Measurements from ENCODE around the gene WFDC5. TPM values are rescaled to one million over a fixed set of nuclear protein-coding genes. Genes with fewer than 3 reads are reported as not detected.

Gene WFDC5
- total and polyA plus RNA-seq, 4 donors, result not detected

DNA sequence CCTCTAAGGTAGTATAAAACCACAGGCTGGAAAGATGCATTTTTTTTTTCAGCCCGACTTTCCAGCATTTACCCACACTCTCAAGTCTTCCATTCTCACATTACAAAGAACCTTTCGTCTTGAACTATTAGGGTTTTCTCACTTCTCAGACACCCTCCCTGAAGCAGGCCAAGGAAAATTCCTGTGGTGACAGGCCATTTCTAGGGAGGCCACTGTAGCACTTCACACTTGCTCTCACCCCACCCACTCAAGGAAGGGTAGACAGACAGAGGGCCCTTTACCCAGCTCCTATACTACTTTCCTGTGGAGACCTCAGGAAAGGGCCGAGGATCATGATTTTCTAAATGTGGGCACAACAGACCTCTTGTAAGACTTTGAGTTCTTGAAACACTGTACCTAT is 41.8 kb downstream of the WFDC5 start:
- no peak overlapping the region for H3K27ac ChIP-seq (ENCODE audit: low read depth in 1 of 2, low read length in 2 of 2)
- no peak for DNase-seq (ENCODE audit: low spot score)
- H3K4me1 ChIP-seq (ENCODE audit: control insufficient read depth in 4 of 4, insufficient read depth in 4 of 4, low read length in 3 of 4), result peaks cover 0 to 8% (median 6%) of the 10 kb centered on the region in 4 donors
- no peak overlapping the region for H3K9ac ChIP-seq (ENCODE audit: low read depth in 1 of 2, low read length in 2 of 2)
- H3K36me3 ChIP-seq (ENCODE audit: control insufficient read depth in 4 of 4, insufficient read depth in 3 of 4, low read depth in 1 of 4, low read length in 3 of 4), result peaks cover 0 to 11% (median 5%) of the 10 kb centered on the region in 4 donors
- TF ChIP-seq RXRA (IDR thresholded peaks at IDR 0.05) (no peak), HNF4A (conservative IDR thresholded peaks at IDR 0.05) (no peak), FOXA1 (IDR thresholded peaks at IDR 0.05) (no peak), NR2F2 (IDR thresholded peaks at IDR 0.05) (no peak), ATF3 (IDR thresholded peaks at IDR 0.05) (no peak), ZBTB33 (IDR thresholded peaks at IDR 0.05) (no peak), GABPA (IDR thresholded peaks at IDR 0.05 in 1 of 2, conservative IDR thresholded peaks at IDR 0.05 in 1 of 2) (no peak), REST (IDR thresholded peaks at IDR 0.05) (no peak)
- TF ChIP-seq, protein P1, sequence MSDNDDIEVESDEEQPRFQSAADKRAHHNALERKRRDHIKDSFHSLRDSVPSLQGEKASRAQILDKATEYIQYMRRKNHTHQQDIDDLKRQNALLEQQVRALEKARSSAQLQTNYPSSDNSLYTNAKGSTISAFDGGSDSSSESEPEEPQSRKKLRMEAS (IDR thresholded peaks at IDR 0.05), result no peak
- H3K9me3 ChIP-seq (ENCODE audit: control insufficient read depth in 4 of 4, low read length in 3 of 4), result no peaks in the 10 kb centered on the region
- H3K27me3 ChIP-seq (ENCODE audit: control insufficient read depth in 4 of 4, insufficient read depth in 4 of 4, low read length in 3 of 4), result no peaks in the 10 kb centered on the region
- no peak overlapping the region for H3K4me3 ChIP-seq (ENCODE audit: low read depth in 1 of 3, low read length in 3 of 3)
- WGBS, result 92% methylated on average over 3 of the region's 3 CpGs

DNA sequence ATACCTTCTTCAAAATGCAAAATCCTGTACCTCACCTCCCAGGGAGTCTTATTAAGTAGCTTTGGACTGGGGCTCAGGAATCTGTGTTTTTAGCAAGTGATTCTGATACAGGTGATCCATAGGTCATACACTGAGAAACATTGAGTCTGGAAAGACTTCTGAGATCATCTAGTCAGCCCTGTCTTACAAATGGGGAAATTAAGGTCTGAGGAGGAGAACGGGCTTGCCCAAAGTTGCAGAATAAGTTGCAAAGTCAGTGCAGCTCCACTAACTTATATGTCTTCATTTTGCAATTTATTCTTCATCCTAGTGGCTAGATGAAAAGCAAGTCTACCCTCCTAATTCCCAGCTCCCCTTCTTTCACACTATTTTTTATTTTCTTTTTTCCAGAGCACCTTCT is 42.9 kb downstream of the WFDC5 start:
- H3K36me3 ChIP-seq (ENCODE audit: control insufficient read depth in 4 of 4, insufficient read depth in 3 of 4, low read depth in 1 of 4, low read length in 3 of 4), result peaks cover 0 to 11% (median 5%) of the 10 kb centered on the region in 4 donors
- WGBS, result 96% methylated on average over 1 of the region's 1 CpG
- H3K4me3 ChIP-seq (ENCODE audit: low read depth in 1 of 3, low read length in 3 of 3), result no peak overlapping the region

More for the DNA sequence above, 42.9 kb downstream of the WFDC5 start:
- no peak for TF ChIP-seq ZBTB33 (IDR thresholded peaks at IDR 0.05)
- no peak for TF ChIP-seq HNF4G (IDR thresholded peaks at IDR 0.05)
- TF ChIP-seq JUND (IDR thresholded peaks at IDR 0.05), result no peak
- TF ChIP-seq RXRA (IDR thresholded peaks at IDR 0.05), result no peak
- TF ChIP-seq REST (IDR thresholded peaks at IDR 0.05), result no peak
- TF ChIP-seq HNF4A (conservative IDR thresholded peaks at IDR 0.05), result no peak
- TF ChIP-seq SP1 (IDR thresholded peaks at IDR 0.05), result no peak
- TF ChIP-seq, protein P1 (IDR thresholded peaks at IDR 0.05), result no peak
- Histone ChIP-seq H3K9me3 (ENCODE audit: control insufficient read depth in 4 of 4, low read length in 3 of 4) (no peaks in the 10 kb centered on the region), H3K27ac (ENCODE audit: low read depth in 1 of 2, low read length in 2 of 2) (no peak overlapping the region), H3K4me1 (ENCODE audit: control insufficient read depth in 4 of 4, insufficient read depth in 4 of 4, low read length in 3 of 4) (peaks cover 0 to under 1% (median 0%) of the 10 kb centered on the region in 4 donors), H3K9ac (ENCODE audit: low read depth in 1 of 2, low read length in 2 of 2) (no peak overlapping the region), H3K27me3 (ENCODE audit: control insufficient read depth in 4 of 4, insufficient read depth in 4 of 4, low read length in 3 of 4) (no peaks in the 10 kb centered on the region)
- DNase-seq (ENCODE audit: low spot score), result no peak
